ENCODE results near the gene TOMM34. TPM values are rescaled to one million over a fixed set of nuclear protein-coding genes. Genes with fewer than 3 reads are reported as not detected.

The TOMM34 gene
- total RNA-seq, 1 donor, result 16.3 TPM

DNA sequence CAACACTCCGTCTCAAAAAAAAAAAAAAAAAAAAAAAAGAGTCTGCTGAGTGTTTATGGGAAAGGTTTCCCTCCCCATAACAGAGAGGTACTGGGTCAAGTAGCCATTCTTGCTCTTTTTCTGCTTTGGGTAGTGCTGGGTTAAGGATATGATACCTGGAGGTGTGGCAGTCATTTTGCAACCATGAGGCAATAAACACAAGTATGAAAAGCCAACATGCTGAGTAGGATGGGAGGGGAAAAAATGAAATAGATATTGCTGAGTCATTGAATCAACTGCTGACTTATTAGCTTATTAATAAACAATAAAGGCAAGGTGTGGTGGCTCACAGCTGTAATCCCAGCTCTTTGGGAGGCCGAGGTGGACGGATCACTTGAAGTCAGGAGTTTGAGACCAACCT, 2.3 kb upstream of the TOMM34 start:
- Histone ChIP-seq H3K79me2 (ENCODE audit: insufficient read depth, low read length) (peaks cover 38% of the 10 kb centered on the region), H2AFZ (ENCODE audit: low read length) (no peak overlapping the region), H3K4me3 (ENCODE audit: insufficient read depth, low read length) (no peak overlapping the region), H3K4me2 (ENCODE audit: insufficient read depth, low read length) (no peak overlapping the region), H3K27me3 (ENCODE audit: insufficient read depth, low read length) (no peaks in the 10 kb centered on the region), H3K36me3 (ENCODE audit: insufficient read depth, low read length) (peaks cover 10% of the 10 kb centered on the region), H4K20me1 (ENCODE audit: insufficient read depth, low read length) (peaks cover 15% of the 10 kb centered on the region), H3K27ac (ENCODE audit: low read depth, low read length) (no peak overlapping the region), H3K9me3 (ENCODE audit: low read depth, low read length) (no peaks in the 10 kb centered on the region), H3K4me1 (ENCODE audit: insufficient read depth, low read length) (peaks cover 44% of the 10 kb centered on the region)
- TF ChIP-seq, protein P1, sequence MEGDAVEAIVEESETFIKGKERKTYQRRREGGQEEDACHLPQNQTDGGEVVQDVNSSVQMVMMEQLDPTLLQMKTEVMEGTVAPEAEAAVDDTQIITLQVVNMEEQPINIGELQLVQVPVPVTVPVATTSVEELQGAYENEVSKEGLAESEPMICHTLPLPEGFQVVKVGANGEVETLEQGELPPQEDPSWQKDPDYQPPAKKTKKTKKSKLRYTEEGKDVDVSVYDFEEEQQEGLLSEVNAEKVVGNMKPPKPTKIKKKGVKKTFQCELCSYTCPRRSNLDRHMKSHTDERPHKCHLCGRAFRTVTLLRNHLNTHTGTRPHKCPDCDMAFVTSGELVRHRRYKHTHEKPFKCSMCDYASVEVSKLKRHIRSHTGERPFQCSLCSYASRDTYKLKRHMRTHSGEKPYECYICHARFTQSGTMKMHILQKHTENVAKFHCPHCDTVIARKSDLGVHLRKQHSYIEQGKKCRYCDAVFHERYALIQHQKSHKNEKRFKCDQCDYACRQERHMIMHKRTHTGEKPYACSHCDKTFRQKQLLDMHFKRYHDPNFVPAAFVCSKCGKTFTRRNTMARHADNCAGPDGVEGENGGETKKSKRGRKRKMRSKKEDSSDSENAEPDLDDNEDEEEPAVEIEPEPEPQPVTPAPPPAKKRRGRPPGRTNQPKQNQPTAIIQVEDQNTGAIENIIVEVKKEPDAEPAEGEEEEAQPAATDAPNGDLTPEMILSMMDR (IDR thresholded peaks at IDR 0.05; ENCODE audit: extremely low read depth, low read depth, low read length), result no peak
- DNase-seq (ENCODE audit: insufficient read length, low spot score, missing footprints), result no peak

DNA sequence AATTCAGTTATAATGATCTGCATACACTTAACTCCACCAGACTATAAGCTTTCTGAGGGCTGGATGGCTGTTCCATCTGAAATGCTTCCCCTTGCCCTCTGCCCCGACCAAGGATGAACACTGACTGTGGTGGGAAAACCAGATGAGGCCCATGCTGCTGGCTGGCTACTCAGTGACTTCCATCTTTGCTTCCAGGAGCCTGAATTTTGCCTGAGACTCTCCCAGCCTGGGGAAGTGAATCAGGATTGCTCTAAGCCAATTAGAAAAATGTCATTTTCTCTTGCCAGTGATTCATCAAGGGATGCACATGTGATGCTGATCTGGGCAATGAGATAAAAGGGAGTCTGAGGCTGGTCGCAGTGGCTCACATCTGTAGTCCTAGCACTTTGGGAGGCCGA, 1.7 kb upstream of the TOMM34 start:
- no peak overlapping the region for H3K4me2 ChIP-seq (ENCODE audit: insufficient read depth, low read length)
- peaks cover 38% of the 10 kb centered on the region for H3K79me2 ChIP-seq (ENCODE audit: insufficient read depth, low read length)
- no peak overlapping the region for H3K4me3 ChIP-seq (ENCODE audit: insufficient read depth, low read length)
- peak overlapping the region; percentile 58 for H2AFZ ChIP-seq (ENCODE audit: low read length)
- no peaks in the 10 kb centered on the region for H3K27me3 ChIP-seq (ENCODE audit: insufficient read depth, low read length)
- H3K9me3 ChIP-seq (ENCODE audit: low read depth, low read length), result no peaks in the 10 kb centered on the region
- DNase-seq (ENCODE audit: insufficient read length, low spot score, missing footprints), result peak; percentile 92
- TF ChIP-seq, protein P1 (IDR thresholded peaks at IDR 0.05; ENCODE audit: extremely low read depth, low read depth, low read length), result no peak
- H3K27ac ChIP-seq (ENCODE audit: low read depth, low read length), result peak overlapping the region; percentile 52
- H4K20me1 ChIP-seq (ENCODE audit: insufficient read depth, low read length), result peaks cover 15% of the 10 kb centered on the region
- peaks cover 39% of the 10 kb centered on the region for H3K4me1 ChIP-seq (ENCODE audit: insufficient read depth, low read length)
- peaks cover 10% of the 10 kb centered on the region for H3K36me3 ChIP-seq (ENCODE audit: insufficient read depth, low read length)

DNA sequence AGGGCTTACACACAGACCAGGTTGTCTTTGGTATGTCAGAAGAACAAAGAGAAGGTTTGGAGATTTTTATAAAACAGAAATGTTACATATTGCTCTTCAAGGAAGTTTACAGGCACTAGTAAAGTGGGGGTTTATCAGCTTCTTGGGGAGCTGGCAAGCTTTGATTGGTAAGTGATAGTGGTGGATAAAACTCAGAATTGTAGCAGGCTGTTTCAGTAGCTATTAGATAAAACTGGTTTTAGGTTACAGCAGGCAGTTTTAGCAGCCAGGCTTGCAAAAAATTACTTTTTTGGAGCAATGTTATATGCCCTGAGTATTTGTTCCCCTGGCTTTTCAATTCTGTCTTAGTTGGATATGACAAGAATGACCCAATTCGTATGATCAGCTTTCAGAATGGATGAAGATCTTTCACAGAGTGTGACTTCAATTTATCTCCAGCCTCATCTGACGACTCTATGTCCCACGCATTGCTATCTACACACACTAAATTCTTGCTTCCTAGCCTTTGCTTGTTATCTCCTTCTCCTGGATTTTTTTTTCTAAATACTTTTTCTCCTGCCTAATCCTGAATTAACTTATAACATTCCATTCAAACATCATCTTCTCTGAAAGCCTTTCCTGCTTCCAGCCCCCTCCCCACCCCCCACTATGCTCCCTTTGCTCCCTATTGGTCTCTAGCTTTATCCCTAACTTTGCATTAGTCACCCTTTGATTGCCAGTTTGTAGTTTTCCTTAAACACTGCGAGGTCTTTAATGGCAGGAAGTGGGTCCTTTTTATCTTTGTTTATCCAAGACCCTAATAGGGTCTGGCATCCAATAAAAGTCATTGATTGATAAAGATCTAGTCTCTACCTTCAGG, 1.0 kb upstream of the TOMM34 start:
- DNase-seq (ENCODE audit: insufficient read length, low spot score, missing footprints), result peak; percentile 83
- peaks cover 37% of the 10 kb centered on the region for H3K4me1 ChIP-seq (ENCODE audit: insufficient read depth, low read length)
- no peak overlapping the region for H3K4me2 ChIP-seq (ENCODE audit: insufficient read depth, low read length)
- peaks cover 38% of the 10 kb centered on the region for H3K79me2 ChIP-seq (ENCODE audit: insufficient read depth, low read length)
- peak overlapping the region; percentile 75 for H3K27ac ChIP-seq (ENCODE audit: low read depth, low read length)
- H3K9me3 ChIP-seq (ENCODE audit: low read depth, low read length), result no peaks in the 10 kb centered on the region
- TF ChIP-seq, protein P1 (IDR thresholded peaks at IDR 0.05; ENCODE audit: extremely low read depth, low read depth, low read length), result no peak
- H3K27me3 ChIP-seq (ENCODE audit: insufficient read depth, low read length), result no peaks in the 10 kb centered on the region
- H3K4me3 ChIP-seq (ENCODE audit: insufficient read depth, low read length), result no peak overlapping the region
- H3K36me3 ChIP-seq (ENCODE audit: insufficient read depth, low read length), result peaks cover 13% of the 10 kb centered on the region
- peaks cover 18% of the 10 kb centered on the region for H4K20me1 ChIP-seq (ENCODE audit: insufficient read depth, low read length)
- peak overlapping the region; percentile 58 for H2AFZ ChIP-seq (ENCODE audit: low read length)

DNA sequence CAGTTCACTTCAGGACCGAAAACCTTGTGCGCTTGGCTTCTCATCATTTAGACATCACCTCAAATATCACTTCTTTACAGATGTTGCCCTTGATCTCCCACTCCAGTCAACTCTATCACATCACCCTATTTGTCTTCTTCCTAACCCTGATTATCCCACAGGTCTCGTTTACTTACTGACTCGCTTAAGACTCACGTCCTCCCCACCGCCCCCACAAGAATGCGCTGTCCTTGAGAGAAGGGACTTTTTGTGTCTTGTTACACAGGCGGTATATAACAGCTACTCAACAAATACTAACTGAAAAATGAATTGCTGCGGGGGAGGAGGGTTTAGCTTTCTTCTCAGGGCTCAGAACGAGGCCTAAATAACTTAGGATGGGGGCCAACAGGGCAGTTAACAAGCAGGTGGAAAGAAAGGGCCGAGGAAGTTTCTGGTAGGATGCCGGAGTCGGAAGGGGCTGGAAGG, 527 bp downstream of the TOMM34 start:
- DNase-seq (ENCODE audit: insufficient read length, low spot score, missing footprints), result peak; percentile 82
- H3K4me3 ChIP-seq (ENCODE audit: insufficient read depth, low read length), result peak overlapping the region; percentile 76
- no peaks in the 10 kb centered on the region for H3K9me3 ChIP-seq (ENCODE audit: low read depth, low read length)
- H3K36me3 ChIP-seq (ENCODE audit: insufficient read depth, low read length), result peaks cover 29% of the 10 kb centered on the region
- peaks cover 18% of the 10 kb centered on the region for H4K20me1 ChIP-seq (ENCODE audit: insufficient read depth, low read length)
- H3K79me2 ChIP-seq (ENCODE audit: insufficient read depth, low read length), result peaks cover 50% of the 10 kb centered on the region
- H3K27ac ChIP-seq (ENCODE audit: low read depth, low read length), result peak overlapping the region; percentile 75
- H3K4me1 ChIP-seq (ENCODE audit: insufficient read depth, low read length), result peaks cover 32% of the 10 kb centered on the region
- H3K4me2 ChIP-seq (ENCODE audit: insufficient read depth, low read length), result peak overlapping the region; percentile 95
- peak overlapping the region; percentile 78 for H2AFZ ChIP-seq (ENCODE audit: low read length)
- TF ChIP-seq, protein P1 (IDR thresholded peaks at IDR 0.05; ENCODE audit: extremely low read depth, low read depth, low read length), result no peak
- H3K27me3 ChIP-seq (ENCODE audit: insufficient read depth, low read length), result no peaks in the 10 kb centered on the region
